GM12872 (cell line): ENCODE measurements around the gene EMILIN3.

Source experiments
- TF ChIP-seq, protein P1 (sequence below): IDR thresholded peaks from 3 replicates; pipeline ENCODE4 v1.5.1; 2011; ENCODE audit warnings: low read depth, mild to moderate bottlenecking, low read length, moderate library complexity; ENCODE audit not compliant: insufficient read depth

EMILIN3 gene

DNA sequence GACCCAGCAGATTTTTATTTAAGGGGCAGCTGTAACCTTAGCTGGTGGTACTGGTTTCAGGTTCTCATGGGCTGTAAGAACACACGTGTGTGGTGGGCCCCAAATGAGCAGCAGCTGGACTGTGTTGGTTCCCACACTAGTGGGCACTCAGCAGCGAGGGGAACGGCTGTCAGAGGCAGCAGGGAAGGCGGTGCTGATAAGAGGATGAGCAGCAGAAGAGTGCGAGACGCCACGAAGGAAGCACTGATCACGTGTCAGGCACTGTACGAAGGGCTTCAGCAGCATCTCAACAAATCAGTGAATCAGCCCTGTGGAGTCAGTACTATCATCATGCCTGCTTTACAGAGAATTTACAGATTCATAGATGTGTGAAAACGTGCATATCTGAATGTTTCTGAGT is 41.0 kb upstream of the EMILIN3 start:
- TF ChIP-seq, protein P1, sequence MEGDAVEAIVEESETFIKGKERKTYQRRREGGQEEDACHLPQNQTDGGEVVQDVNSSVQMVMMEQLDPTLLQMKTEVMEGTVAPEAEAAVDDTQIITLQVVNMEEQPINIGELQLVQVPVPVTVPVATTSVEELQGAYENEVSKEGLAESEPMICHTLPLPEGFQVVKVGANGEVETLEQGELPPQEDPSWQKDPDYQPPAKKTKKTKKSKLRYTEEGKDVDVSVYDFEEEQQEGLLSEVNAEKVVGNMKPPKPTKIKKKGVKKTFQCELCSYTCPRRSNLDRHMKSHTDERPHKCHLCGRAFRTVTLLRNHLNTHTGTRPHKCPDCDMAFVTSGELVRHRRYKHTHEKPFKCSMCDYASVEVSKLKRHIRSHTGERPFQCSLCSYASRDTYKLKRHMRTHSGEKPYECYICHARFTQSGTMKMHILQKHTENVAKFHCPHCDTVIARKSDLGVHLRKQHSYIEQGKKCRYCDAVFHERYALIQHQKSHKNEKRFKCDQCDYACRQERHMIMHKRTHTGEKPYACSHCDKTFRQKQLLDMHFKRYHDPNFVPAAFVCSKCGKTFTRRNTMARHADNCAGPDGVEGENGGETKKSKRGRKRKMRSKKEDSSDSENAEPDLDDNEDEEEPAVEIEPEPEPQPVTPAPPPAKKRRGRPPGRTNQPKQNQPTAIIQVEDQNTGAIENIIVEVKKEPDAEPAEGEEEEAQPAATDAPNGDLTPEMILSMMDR, result no peak

DNA sequence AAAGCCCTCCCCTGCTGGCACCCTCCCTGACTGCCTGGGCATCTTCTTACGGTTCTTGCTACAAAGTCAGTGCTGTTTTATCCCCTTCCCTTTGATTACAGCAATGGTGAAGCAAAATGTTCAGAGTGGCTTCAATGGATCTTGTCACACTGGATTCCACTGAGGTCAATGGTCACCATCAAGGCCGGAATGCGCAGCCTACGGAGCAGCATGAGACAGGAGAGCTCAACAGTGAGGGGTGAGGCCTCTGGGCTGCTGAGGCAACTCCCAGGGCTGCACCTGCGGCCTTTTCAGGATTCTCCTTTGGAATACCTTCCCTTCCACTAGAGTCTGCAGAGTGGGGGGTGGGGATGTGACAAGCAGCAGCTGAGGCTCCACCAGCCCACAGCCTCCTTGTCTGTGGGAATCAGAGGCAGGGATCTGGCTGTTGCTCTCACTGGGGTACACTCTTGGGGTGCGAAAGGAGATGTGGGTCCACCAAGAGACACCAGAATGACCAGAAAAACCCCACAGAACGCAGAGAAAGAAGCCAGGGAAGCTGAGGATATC is 40.4 kb upstream of the EMILIN3 start:
- TF ChIP-seq, protein P1, result no peak

DNA sequence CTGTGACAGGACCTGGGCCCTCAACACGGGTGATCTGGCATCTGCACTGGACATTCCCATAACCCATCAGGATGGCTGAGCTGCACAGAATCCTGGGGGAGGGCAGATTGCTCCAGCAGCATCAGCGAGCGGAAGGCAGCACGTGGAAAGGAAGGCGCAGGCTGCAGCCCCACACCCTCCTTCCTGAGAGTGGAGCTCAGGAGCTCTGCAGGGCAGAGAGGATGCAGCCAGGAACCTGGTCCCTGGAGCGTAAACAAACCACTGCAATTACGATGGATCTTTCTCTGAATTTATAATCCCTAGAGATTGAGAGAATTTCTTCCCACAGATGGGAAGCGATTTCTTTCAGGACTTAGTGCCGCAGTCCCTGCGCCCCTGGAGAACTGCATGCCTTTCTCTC is 39.7 kb upstream of the EMILIN3 start:
- TF ChIP-seq, protein P1, result no peak

DNA sequence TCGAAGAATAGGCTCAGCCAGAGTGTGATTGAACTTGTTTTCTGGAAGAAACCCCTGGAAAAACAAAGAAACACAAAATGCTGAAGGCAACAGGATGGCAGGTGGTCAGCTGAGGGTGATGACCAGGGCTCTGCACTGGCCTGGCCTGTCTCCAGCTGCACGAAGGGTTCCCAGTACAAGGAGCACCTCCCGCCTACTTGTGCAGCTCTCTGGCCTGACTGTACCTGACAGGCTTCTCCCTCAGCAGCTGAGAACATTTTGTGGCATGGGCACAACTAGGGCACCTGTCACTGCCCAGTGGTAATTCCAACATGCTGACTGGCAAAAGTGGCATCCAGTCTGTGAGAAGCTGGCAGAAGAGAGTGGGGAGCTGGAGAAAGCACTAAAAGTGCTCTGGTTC is 38.8 kb upstream of the EMILIN3 start:
- TF ChIP-seq, protein P1, result no peak

DNA sequence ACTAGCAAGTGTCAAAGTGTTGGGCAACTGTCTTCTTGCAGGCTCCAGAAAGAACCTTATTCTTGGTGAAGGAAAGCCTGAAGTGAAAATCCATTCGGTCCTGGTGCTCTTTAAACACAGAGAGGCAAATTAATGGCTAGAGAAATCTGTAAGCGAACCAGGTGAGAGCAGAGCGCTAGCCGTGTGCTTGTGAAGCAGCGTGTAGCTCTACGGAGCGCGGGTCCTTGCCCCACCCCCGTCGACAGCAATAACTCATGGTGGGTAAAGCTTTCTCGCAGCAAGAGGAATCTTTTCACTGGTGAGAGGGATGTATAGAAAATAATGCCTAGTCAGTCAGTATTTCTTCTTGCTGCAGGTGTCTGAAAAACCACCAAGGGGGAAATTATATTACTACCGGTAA is 37.0 kb upstream of the EMILIN3 start:
- TF ChIP-seq, protein P1, result no peak

DNA sequence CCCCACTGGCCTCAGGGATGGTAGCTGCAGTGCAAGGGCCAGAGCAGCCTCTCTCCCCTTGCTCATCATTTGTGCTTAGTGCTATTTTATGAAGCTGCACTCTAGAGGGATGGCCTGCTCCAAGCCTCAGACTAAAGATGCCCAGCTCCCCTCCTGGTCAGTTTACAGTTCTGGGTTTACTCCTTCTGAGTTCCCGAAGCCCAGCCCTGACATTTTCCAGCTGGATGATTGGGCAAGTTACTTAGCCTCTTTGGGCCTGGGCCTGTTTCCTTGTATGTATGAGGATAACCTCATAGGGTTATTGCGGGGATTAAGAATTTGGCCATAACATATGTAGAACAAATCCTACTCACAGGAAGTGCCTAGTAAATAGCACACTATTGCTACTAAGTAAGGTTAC is 31.8 kb upstream of the EMILIN3 start:
- TF ChIP-seq, protein P1, result no peak

DNA sequence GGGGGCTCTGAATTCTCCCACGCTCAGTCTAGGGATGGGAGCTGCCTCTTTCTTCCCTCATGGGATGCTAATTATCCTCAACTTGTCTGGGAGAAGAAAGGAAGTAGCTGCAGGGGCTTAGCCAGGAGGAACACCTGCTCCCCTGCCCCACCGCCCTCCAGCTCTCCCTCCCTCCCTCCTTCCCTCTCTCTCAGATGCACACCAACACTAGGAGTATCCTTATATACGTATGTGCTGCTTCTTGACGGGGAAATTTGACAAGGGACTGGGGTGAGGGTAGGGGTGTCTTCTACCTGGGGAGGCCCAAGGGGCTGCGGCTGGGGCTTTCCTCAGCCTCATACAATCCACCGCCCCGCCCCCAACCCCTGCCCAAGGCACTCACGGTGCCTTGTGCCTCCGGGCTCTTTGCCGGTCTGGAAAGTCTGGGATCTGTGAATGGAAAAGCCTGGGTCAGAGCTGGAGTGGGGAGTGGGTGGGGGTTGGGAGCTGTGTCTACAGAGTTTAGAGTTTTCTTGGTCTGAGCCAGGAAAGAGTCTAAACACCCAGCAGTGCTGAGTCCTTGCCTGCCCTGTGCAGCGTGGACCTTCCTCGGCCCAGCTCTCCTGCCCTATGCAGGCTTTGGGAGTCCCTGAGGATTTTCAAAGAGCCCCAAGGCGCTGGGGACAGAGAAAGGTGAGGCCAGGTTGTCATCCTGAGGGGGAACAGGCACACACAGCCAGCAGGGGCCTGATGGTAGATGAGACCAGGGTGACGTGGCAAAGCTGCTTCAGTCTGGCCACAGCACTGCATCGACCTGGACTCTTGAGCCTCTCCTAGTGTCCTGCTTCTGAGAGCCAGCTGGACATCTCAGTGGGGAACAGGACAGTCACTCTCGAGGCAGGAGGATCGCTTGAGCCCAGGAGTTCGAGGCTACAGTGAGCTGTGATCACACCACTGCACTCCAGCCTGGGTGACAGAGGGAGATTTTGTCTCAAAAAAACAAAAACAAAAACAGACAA is 29.3 kb upstream of the EMILIN3 start:
- TF ChIP-seq, protein P1, result no peak
